Vagina (tissue), 2 donors: Measurements from ENCODE around the gene NINJ2. TPM values are rescaled to one million over a fixed set of nuclear protein-coding genes. Genes with fewer than 3 reads are reported as not detected.
A peak's percentile ranks its signal among the peaks of the same experiment; 100 is the strongest.

ENCODE experiments used
- DNase-seq, 2 donors: peaks; one replicate each; pipeline ENCODE4 v3.0.0-alpha.2; 2017; ENCODE audit errors: extremely low spot score in 2 of 2
- H3K27ac ChIP-seq: fragments of 200-600 bp; sonication (generic); one replicate; pipeline ENCODE4 v1.5.1; 2019
- H3K27me3 ChIP-seq: fragments of 200-600 bp; sonication (generic); one replicate; pipeline ENCODE4 v1.5.1; 2019
- H3K36me3 ChIP-seq, 2 donors: fragments of 200-600 bp; sonication (generic); one replicate each; pipeline ENCODE4 v1.5.1; 2017 to 2019
- H3K4me1 ChIP-seq: fragments of 200-600 bp; sonication (generic); one replicate; pipeline ENCODE4 v1.5.1; 2019
- H3K4me3 ChIP-seq, 2 donors: fragments of 200-600 bp; sonication (generic); 1 replicate in 1 of 2; 2 replicates in 1 of 2; pipeline ENCODE4 v1.5.1; 2016 to 2019
- H3K9me3 ChIP-seq: fragments of 200-600 bp; sonication (generic); one replicate; pipeline ENCODE4 v1.5.1; 2019
- CTCF ChIP-seq, 3 experiments: fragments of 450-650 bp in 2 of 3; fragments of 200-600 bp in 1 of 3; sonication (generic) in 1 of 3; IDR thresholded peaks; one replicate each; pipeline ENCODE4 v1.5.1; 2017 to 2019; ENCODE audit warnings: antibody characterized with exemption in 3 of 3, mild to moderate bottlenecking in 2 of 3, moderate library complexity in 2 of 3
- POLR2A ChIP-seq, 2 donors: fragments of 450-650 bp; IDR thresholded peaks; one replicate each; pipeline ENCODE4 v1.6.1; 2017; ENCODE audit warnings: antibody characterized with exemption in 2 of 2, mild to moderate bottlenecking in 2 of 2, moderate library complexity in 2 of 2
- POLR2AphosphoS5 ChIP-seq, 2 donors: sonication (generic); formaldehyde crosslinking; IDR thresholded peaks; one replicate each; pipeline ENCODE4 v1.9.0; 2017; ENCODE audit warnings: antibody characterized with exemption in 2 of 2, mild to moderate bottlenecking in 2 of 2, low read depth in 1 of 2; ENCODE audit not compliant: insufficient read depth in 1 of 2
- intact Hi-C: fragments of 100-400 bp; cut with DNase I; formaldehyde crosslinking; loops from one replicate; pipeline ENCODE4 v1.15.1; 2023
- total RNA-seq: library from RNA; depleted of rRNA; stranded (reverse); fragments of >200 nt; gene quantifications from one replicate; pipeline ENCODE4 v1.2.3, GENCODE V29; 2016

Gene NINJ2
- total RNA-seq, 1 donor from 2014 or later = 23.8 TPM

GRCh38 chr12:625998-626397 lies 37.2 kb downstream of the NINJ2 start:
- Histone ChIP-seq H3K4me1 (peaks cover 6% of the 10 kb centered on the region), H3K9me3 (no peaks in the 10 kb centered on the region), H3K27me3 (no peaks in the 10 kb centered on the region), H3K4me3 (no peak overlapping the region), H3K27ac (no peak overlapping the region), H3K36me3 (no peaks in the 10 kb centered on the region)
- no peak for DNase-seq
- intact Hi-C loops = no loop called here
- TF ChIP-seq CTCF (IDR thresholded peaks at IDR 0.05) (no peak), POLR2A (IDR thresholded peaks at IDR 0.05) (no peak), POLR2AphosphoS5 (IDR thresholded peaks at IDR 0.05; ENCODE audit: insufficient read depth in 1 of 2, low read depth in 1 of 2) (no peak)

- no peak overlapping the region for H3K27ac ChIP-seq
These were observed 39.3 kb downstream of the NINJ2 start for GRCh38 chr12:623865-624372.

GRCh38 chr12:623172-623864 lies 39.9 kb downstream of the NINJ2 start:
- no peaks in the 10 kb centered on the region for H3K27me3 ChIP-seq
- no peak overlapping the region for H3K4me3 ChIP-seq
- intact Hi-C loops = no loop called here
- H3K9me3 ChIP-seq = no peaks in the 10 kb centered on the region
- H3K27ac ChIP-seq = no peak overlapping the region
- H3K4me1 ChIP-seq = no peaks in the 10 kb centered on the region
- no peak for DNase-seq
- TF ChIP-seq CTCF (IDR thresholded peaks at IDR 0.05) (no peak), POLR2A (IDR thresholded peaks at IDR 0.05) (no peak), POLR2AphosphoS5 (IDR thresholded peaks at IDR 0.05; ENCODE audit: insufficient read depth in 1 of 2, low read depth in 1 of 2) (no peak)
- no peaks in the 10 kb centered on the region for H3K36me3 ChIP-seq

More at GRCh38 chr12:623865-624372, 39.3 kb downstream of the NINJ2 start:
- no peak for TF ChIP-seq CTCF (IDR thresholded peaks at IDR 0.05)
- no peak for TF ChIP-seq POLR2A (IDR thresholded peaks at IDR 0.05)
- TF ChIP-seq POLR2AphosphoS5 (IDR thresholded peaks at IDR 0.05; ENCODE audit: insufficient read depth in 1 of 2, low read depth in 1 of 2) = no peak
- no peak overlapping the region for H3K4me3 ChIP-seq
- no peaks in the 10 kb centered on the region for H3K4me1 ChIP-seq
- H3K9me3 ChIP-seq = no peaks in the 10 kb centered on the region
- H3K36me3 ChIP-seq = no peaks in the 10 kb centered on the region
- no peak for DNase-seq
- intact Hi-C loops = no loop called here
- H3K27me3 ChIP-seq = no peaks in the 10 kb centered on the region

- no peak for DNase-seq
These were observed 40.8 kb downstream of the NINJ2 start for GRCh38 chr12:622416-622815.

More at GRCh38 chr12:622416-622815, 40.8 kb downstream of the NINJ2 start:
- no peaks in the 10 kb centered on the region for H3K27me3 ChIP-seq
- H3K4me3 ChIP-seq = no peak overlapping the region
- H3K36me3 ChIP-seq = no peaks in the 10 kb centered on the region
- no peaks in the 10 kb centered on the region for H3K9me3 ChIP-seq
- TF ChIP-seq CTCF (IDR thresholded peaks at IDR 0.05) (no peak), POLR2AphosphoS5 (IDR thresholded peaks at IDR 0.05; ENCODE audit: insufficient read depth in 1 of 2, low read depth in 1 of 2) (peak in 1 of 2 donors; percentile 60)
- H3K27ac ChIP-seq = no peak overlapping the region
- intact Hi-C loops = no loop called here
- no peaks in the 10 kb centered on the region for H3K4me1 ChIP-seq
